Hepatocyte (in vitro differentiated cells): ENCODE data around the gene ATAD2B.

Experiments used
- EZH2 ChIP-seq: fragments of 200-600 bp; sonication (generic); IDR thresholded peaks from 2 replicates; pipeline ENCODE4 v1.6.1; 2016; ENCODE audit warnings: antibody characterized with exemption, mild to moderate bottlenecking, borderline replicate concordance
- TF ChIP-seq, protein P1 (sequence below): fragments of 200-600 bp; sonication (generic); IDR thresholded peaks from 2 replicates; pipeline ENCODE4 v1.5.1; 2016; ENCODE audit warnings: antibody characterized with exemption, mild to moderate bottlenecking; ENCODE audit not compliant: poor library complexity

DNA sequence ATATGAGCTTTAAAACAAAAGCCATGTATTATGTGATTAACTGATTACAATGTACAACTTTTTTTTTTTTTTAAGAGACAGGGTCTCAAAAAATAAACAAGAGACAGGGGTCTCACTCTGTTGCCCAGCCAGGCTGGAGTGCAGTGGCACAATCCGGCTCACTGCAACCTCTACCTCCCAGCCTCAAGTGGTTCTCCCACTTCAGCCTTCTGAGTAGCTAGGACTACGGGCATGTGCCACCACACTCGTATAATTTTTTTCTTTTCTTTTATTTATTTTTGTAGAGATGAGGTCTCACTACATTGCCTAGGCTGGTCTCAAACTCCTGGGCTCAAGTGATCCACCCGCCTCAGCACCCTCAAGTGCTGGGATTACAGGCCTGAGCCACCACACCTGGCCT is 103.1 kb downstream of the ATAD2B start:
- TF ChIP-seq, protein P1, sequence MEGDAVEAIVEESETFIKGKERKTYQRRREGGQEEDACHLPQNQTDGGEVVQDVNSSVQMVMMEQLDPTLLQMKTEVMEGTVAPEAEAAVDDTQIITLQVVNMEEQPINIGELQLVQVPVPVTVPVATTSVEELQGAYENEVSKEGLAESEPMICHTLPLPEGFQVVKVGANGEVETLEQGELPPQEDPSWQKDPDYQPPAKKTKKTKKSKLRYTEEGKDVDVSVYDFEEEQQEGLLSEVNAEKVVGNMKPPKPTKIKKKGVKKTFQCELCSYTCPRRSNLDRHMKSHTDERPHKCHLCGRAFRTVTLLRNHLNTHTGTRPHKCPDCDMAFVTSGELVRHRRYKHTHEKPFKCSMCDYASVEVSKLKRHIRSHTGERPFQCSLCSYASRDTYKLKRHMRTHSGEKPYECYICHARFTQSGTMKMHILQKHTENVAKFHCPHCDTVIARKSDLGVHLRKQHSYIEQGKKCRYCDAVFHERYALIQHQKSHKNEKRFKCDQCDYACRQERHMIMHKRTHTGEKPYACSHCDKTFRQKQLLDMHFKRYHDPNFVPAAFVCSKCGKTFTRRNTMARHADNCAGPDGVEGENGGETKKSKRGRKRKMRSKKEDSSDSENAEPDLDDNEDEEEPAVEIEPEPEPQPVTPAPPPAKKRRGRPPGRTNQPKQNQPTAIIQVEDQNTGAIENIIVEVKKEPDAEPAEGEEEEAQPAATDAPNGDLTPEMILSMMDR: no peak
- no peak for TF ChIP-seq EZH2
